ENCODE results near the gene BPIFB3.
A peak's percentile ranks its signal among the peaks of the same experiment; 100 is the strongest.
"Not testable (repeated sequence)": the region's sequence is repeated elsewhere in the genome, so short reads cannot be mapped to it uniquely, and the experiment has no call there.

DNA sequence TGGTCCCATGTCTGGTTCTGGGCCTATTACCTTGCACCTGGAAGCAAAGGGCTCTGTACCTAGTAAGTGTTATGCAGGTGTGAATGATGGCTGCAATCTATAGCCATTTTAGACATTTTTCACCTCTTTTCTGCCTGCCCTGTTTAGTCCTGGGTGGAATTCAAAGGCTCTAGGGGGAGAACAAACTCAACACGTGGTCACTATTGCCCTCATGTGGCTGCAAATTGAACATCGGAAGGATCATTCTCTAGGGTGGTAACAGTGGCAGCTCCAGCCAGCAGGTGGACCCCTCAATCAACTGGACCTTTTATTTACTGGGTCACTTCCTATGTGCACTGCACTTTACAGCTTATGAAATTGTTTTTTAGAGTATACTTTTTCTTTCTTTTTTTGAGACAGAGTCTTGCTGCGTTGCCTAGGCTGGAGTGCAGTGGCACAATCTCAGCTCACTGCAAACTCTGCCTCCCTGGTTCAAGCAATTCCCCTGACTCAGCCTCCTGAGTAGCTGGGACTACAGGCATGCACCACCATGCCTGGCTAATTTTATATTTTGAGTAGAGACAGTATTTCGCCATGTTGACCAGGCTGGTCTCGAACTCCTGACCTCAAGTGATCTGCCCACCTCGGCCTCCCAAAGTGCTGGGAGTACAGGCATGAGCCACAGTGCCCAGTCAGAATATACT lies 42.3 kb downstream of the BPIFB3 start:
- not testable (repeated sequence) for TF ChIP-seq SMAD4 (CRISPR knock-in tag; IDR thresholded peaks at IDR 0.05); STAT6 (CRISPR knock-in tag; conservative IDR thresholded peaks at IDR 0.05; ENCODE audit: low read depth); ZNF396 (CRISPR knock-in tag; IDR thresholded peaks at IDR 0.05; ENCODE audit: borderline replicate concordance); ELF4 (CRISPR knock-in tag; IDR thresholded peaks at IDR 0.05; ENCODE audit: low read depth); JUN (CRISPR knock-in tag; IDR thresholded peaks at IDR 0.05); GTF2I (CRISPR knock-in tag; conservative IDR thresholded peaks at IDR 0.05)
- TF ChIP-seq, protein P1, sequence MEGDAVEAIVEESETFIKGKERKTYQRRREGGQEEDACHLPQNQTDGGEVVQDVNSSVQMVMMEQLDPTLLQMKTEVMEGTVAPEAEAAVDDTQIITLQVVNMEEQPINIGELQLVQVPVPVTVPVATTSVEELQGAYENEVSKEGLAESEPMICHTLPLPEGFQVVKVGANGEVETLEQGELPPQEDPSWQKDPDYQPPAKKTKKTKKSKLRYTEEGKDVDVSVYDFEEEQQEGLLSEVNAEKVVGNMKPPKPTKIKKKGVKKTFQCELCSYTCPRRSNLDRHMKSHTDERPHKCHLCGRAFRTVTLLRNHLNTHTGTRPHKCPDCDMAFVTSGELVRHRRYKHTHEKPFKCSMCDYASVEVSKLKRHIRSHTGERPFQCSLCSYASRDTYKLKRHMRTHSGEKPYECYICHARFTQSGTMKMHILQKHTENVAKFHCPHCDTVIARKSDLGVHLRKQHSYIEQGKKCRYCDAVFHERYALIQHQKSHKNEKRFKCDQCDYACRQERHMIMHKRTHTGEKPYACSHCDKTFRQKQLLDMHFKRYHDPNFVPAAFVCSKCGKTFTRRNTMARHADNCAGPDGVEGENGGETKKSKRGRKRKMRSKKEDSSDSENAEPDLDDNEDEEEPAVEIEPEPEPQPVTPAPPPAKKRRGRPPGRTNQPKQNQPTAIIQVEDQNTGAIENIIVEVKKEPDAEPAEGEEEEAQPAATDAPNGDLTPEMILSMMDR (IDR thresholded peaks at IDR 0.05), result peak; percentile 49; the same call in 1 of the 2 replicates
- TF ChIP-seq, protein P2, sequence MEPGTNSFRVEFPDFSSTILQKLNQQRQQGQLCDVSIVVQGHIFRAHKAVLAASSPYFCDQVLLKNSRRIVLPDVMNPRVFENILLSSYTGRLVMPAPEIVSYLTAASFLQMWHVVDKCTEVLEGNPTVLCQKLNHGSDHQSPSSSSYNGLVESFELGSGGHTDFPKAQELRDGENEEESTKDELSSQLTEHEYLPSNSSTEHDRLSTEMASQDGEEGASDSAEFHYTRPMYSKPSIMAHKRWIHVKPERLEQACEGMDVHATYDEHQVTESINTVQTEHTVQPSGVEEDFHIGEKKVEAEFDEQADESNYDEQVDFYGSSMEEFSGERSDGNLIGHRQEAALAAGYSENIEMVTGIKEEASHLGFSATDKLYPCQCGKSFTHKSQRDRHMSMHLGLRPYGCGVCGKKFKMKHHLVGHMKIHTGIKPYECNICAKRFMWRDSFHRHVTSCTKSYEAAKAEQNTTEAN (CRISPR knock-in tag; IDR thresholded peaks at IDR 0.05), result not testable (repeated sequence)
- TF ChIP-seq, protein P3, sequence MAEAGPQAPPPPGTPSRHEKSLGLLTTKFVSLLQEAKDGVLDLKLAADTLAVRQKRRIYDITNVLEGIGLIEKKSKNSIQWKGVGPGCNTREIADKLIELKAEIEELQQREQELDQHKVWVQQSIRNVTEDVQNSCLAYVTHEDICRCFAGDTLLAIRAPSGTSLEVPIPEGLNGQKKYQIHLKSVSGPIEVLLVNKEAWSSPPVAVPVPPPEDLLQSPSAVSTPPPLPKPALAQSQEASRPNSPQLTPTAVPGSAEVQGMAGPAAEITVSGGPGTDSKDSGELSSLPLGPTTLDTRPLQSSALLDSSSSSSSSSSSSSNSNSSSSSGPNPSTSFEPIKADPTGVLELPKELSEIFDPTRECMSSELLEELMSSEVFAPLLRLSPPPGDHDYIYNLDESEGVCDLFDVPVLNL (CRISPR knock-in tag; IDR thresholded peaks at IDR 0.05; ENCODE audit: borderline replicate concordance, low read depth), result not testable (repeated sequence)

Data from WTC11 (cell line).